Iris pigment epithelial cell (primary cell): ENCODE results near the gene ZSWIM8.

Experiments
- DNase-seq: peaks from one replicate; pipeline ENCODE4 v3.0.0-alpha.2; 2011; ENCODE audit warnings: low read depth

Gene ZSWIM8

DNA sequence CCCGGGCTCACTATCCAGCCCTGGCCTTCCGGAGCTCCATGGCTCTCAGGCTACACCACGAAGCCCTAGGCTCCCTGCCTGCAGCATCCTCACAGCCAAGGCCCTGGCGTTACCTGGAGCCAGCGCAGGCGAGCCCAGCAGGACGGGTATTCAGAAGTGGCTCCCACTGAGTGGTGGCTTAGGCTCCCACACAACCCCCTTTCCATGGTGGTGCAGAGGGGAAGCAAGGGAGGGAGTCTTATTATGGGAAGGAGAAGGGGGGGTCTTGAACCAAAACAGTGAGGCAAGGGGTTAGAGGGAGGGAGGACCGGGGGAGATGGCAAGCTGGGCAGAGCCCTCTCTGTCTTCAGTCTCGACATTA is 55.6 kb downstream of the ZSWIM8 start:
- no peak for DNase-seq

GRCh38 chr10:73841526-73842285 is 56.3 kb downstream of the ZSWIM8 start:
- DNase-seq = no peak

DNA sequence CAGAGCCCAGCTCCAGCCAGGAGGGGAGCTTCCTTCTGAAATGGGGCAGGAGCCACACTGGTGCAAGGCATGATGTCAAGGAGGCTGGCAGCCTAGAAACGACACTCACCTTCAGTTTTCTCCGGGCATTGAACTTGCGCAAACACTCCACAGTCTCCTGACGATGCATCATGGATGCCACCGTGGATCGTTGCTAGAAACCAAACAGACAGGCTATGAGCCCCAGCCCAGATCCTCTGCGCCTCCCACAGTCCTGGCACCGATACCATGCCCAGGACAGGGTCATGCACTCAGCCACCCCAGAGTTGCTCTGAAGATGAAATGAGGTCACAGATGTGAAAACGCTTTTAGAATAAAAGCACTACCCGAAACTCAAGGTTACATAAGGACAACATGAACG is 56.9 kb downstream of the ZSWIM8 start:
- no peak for DNase-seq

DNA sequence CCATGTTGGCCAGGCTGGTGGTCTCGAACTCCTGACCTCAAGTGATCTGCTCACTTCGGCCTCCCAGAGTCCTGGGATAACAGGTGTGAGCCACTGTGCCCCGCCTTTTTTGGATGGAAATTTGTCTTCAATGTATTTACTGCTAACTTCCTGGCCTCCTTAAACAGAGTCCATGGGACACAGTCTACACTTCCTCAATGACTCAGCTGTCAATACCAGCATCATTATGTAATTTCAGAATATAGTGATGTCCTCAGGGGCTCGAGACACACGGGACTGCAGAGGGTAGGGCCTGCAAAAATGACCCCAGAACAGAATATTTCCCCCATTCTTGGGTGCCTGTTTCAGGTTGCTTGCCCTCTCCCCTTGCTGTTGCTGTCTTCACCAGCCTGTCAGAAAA is 57.9 kb downstream of the ZSWIM8 start:
- peak; percentile 39 for DNase-seq

GRCh38 chr10:73847031-73847430 is 61.6 kb downstream of the ZSWIM8 start:
- no peak for DNase-seq

GRCh38 chr10:73848821-73849489 is 63.5 kb downstream of the ZSWIM8 start:
- DNase-seq = peak; percentile 70

- no peak for DNase-seq
Observed at GRCh38 chr10:73850211-73850610, 64.8 kb downstream of the ZSWIM8 start.

- peak; percentile 68 for DNase-seq
Observed at GRCh38 chr10:73850863-73851461, 65.6 kb downstream of the ZSWIM8 start.
